ENCODE measurements around the gene EDA2R.

DNA sequence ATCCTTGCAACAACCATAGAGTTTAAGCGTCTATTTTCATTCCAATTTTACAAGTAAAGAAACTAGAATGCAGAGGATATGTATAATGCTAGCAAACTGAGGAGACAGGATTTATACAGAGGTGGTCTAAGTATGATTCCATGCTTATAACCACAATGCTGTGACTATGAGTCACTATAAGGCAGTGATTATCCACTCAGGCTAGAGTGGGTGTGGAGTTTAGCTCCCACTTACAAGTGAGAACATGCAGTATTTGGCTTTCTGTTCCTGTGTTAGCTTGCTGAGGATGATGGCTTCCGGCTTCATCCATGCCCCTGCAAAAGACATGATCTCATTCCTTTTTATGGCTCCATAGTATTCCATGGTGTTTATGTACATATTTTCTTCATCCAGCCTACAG, 41.6 kb upstream of the EDA2R start:
- TF ChIP-seq, protein P1, sequence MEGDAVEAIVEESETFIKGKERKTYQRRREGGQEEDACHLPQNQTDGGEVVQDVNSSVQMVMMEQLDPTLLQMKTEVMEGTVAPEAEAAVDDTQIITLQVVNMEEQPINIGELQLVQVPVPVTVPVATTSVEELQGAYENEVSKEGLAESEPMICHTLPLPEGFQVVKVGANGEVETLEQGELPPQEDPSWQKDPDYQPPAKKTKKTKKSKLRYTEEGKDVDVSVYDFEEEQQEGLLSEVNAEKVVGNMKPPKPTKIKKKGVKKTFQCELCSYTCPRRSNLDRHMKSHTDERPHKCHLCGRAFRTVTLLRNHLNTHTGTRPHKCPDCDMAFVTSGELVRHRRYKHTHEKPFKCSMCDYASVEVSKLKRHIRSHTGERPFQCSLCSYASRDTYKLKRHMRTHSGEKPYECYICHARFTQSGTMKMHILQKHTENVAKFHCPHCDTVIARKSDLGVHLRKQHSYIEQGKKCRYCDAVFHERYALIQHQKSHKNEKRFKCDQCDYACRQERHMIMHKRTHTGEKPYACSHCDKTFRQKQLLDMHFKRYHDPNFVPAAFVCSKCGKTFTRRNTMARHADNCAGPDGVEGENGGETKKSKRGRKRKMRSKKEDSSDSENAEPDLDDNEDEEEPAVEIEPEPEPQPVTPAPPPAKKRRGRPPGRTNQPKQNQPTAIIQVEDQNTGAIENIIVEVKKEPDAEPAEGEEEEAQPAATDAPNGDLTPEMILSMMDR (conservative IDR thresholded peaks at IDR 0.05; ENCODE audit: low read length), result no peak
- no peak for TF ChIP-seq EZH2phosphoT487 (IDR thresholded peaks at IDR 0.05; ENCODE audit: borderline replicate concordance)
